ENCODE measurements around the gene MUC13. TPM values are rescaled to one million over a fixed set of nuclear protein-coding genes. Genes with fewer than 3 reads are reported as not detected.

MUC13 gene
- total and polyA plus RNA-seq, 2 of the 4 experiments (the other 2 are of a cell fraction), result not detected

GRCh38 chr3:124884474-124885101, 50.0 kb downstream of the MUC13 start:
- peak overlapping the region; percentile 100 for H2AK5ac ChIP-seq (ENCODE audit: low read depth, low read length)
- peaks cover 18% of the 10 kb centered on the region for H3K4me1 ChIP-seq (ENCODE audit: control insufficient read depth, insufficient read depth, low read length)
- ATAC-seq (ENCODE audit: low read depth) (no peak), DNase-seq (no peak)
- H2BK15ac ChIP-seq (ENCODE audit: low read depth, low read length), result peak overlapping the region; percentile 66; the same call in 2 of the 3 replicates
- BruUV-seq (replicated peaks), result no TSS peak
- H3K79me1 ChIP-seq (ENCODE audit: low read depth in 1 of 2, low read length in 2 of 2), result peaks cover 11 to 60% of the 10 kb centered on the region in 2 experiments; a peak in 3 of 4 replicates
- H3K18ac ChIP-seq (ENCODE audit: low read depth, low read length), result peak overlapping the region; percentile 65; the same call in 1 of the 2 replicates
- H4K8ac ChIP-seq (ENCODE audit: low read depth in 2 of 2, low read length in 2 of 2), result peak overlapping the region in 1 of 2 experiments; percentile 84; a peak in 1 of 4 replicates
- no peak overlapping the region for H3K4me3 ChIP-seq (ENCODE audit: insufficient read depth, low read depth, low read length)
- no peaks in the 10 kb centered on the region for H4K20me1 ChIP-seq (ENCODE audit: insufficient read depth, low read length)
- no CpG with 5 or more reads among the region's 7 CpGs for WGBS, 2 experiments (ENCODE audit: extremely low coverage in 2 of 2, insufficient read length in 1 of 2)
- H3K14ac ChIP-seq (replicated peaks; ENCODE audit: low read depth, low read length), result peak overlapping the region; percentile 98
- no peak overlapping the region for H3K27ac ChIP-seq (ENCODE audit: insufficient read depth, low read length)
- 0 out of 2 replicates have a peak overlapping the region, but pooled peaks have one; percentile 8 for H4K5ac ChIP-seq (ENCODE audit: low read depth, low read length)
- peak overlapping the region; percentile 44 for H2AK9ac ChIP-seq (replicated peaks; ENCODE audit: low read depth, low read length, poor library complexity)
- H3K9me3 ChIP-seq (ENCODE audit: control insufficient read depth, insufficient read depth, low read length), result no peaks in the 10 kb centered on the region
- peak overlapping the region; percentile 43 for H2BK5ac ChIP-seq (ENCODE audit: low read depth, low read length, poor library complexity, severe bottlenecking)
- no peaks in the 10 kb centered on the region; the same call in none of the 2 replicates for H3K36me3 ChIP-seq (ENCODE audit: control insufficient read depth, insufficient read depth, low read length)
- H3K56ac ChIP-seq (ENCODE audit: extremely low read depth, insufficient read depth, low read length), result no peak overlapping the region
- peak overlapping the region; percentile 89 for H3K4ac ChIP-seq (ENCODE audit: low read depth, low read length)
- POLR2A ChIA-PET (ENCODE audit: unreplicated experiment), result no interaction called here
- H3K9ac ChIP-seq (ENCODE audit: low read depth, low read length), result no peak overlapping the region
- intact Hi-C loops (cut with micrococcal nuclease) (loop anchor here (1.0 to 5.0 kb wide), 3 partner anchors 52 to 122 kb away; no protein-coding TSS in a partner anchor), dilution Hi-C loops (cut with HindIII; ENCODE audit: low sequenced_read_pairs, unreplicated experiment) (loop anchor here (25.0 kb wide), 1 partner anchor 122 kb away; no protein-coding TSS in a partner anchor), in situ Hi-C loops (cut with MboI; ENCODE audit: low sequenced_read_pairs) (no loop called here)
- H2BK120ac ChIP-seq (ENCODE audit: low read depth, low read length), result peak overlapping the region; percentile 85
- H3K9me1 ChIP-seq (ENCODE audit: insufficient read depth, low read length), result peaks cover 33% of the 10 kb centered on the region
- no peak overlapping the region for H3K4me2 ChIP-seq (ENCODE audit: low read depth, low read length)
- no peaks in the 10 kb centered on the region for H3K27me3 ChIP-seq (ENCODE audit: control insufficient read depth, insufficient read depth, low read length)
- peak overlapping the region; percentile 79 for H2BK20ac ChIP-seq (ENCODE audit: low read depth, low read length)
- H3K23ac ChIP-seq (ENCODE audit: low read depth, low read length), result peak overlapping the region; percentile 97
- CTCF ChIA-PET, result interaction anchor here (0.6 to 1.6 kb wide), 5 partner anchors 17 to 489 kb away, joined by 3 to 8 read pairs (median 6); no protein-coding TSS in a partner anchor
- no peak overlapping the region for H2AFZ ChIP-seq (replicated peaks; ENCODE audit: low read length, poor library complexity)
- peak overlapping the region; percentile 45 for H4K91ac ChIP-seq (ENCODE audit: insufficient read depth, low read depth, low read length)
- TF ChIP-seq FOS (IDR thresholded peaks at IDR 0.05; ENCODE audit: low read depth, low read length) (no peak), RFX5 (IDR thresholded peaks at IDR 0.05; ENCODE audit: low read depth, low read length) (no peak), ELK1 (IDR thresholded peaks at IDR 0.05; ENCODE audit: borderline replicate concordance, low read depth, low read length) (no peak), MAZ (IDR thresholded peaks at IDR 0.05; ENCODE audit: borderline replicate concordance, low read depth, low read length) (no peak), CEBPB (IDR thresholded peaks at IDR 0.05; ENCODE audit: low read depth, low read length) (no peak), MXI1 (IDR thresholded peaks at IDR 0.05; ENCODE audit: borderline replicate concordance, low read depth, low read length) (no peak), CHD1 (IDR thresholded peaks at IDR 0.05; ENCODE audit: low read depth, low read length) (no peak), BHLHE40 (IDR thresholded peaks at IDR 0.05; ENCODE audit: low read depth, low read length) (no peak), SMC3 (IDR thresholded peaks at IDR 0.05; ENCODE audit: low read depth, low read length) (no peak), RAD21 (IDR thresholded peaks at IDR 0.05; ENCODE audit: low read length) (no peak), POLR2A (IDR thresholded peaks at IDR 0.05; ENCODE audit: low read depth, low read length) (no peak), CTCF (conservative IDR thresholded peaks at IDR 0.05; ENCODE audit: low read depth, low read length) (no peak), USF2 (IDR thresholded peaks at IDR 0.05; ENCODE audit: low read depth, low read length) (no peak), NFE2L2 (IDR thresholded peaks at IDR 0.05; ENCODE audit: low read depth, low read length) (no peak), RCOR1 (IDR thresholded peaks at IDR 0.05; ENCODE audit: insufficient replicate concordance, low read length) (no peak)
